ENCODE measurements around the gene PODXL.

DNA sequence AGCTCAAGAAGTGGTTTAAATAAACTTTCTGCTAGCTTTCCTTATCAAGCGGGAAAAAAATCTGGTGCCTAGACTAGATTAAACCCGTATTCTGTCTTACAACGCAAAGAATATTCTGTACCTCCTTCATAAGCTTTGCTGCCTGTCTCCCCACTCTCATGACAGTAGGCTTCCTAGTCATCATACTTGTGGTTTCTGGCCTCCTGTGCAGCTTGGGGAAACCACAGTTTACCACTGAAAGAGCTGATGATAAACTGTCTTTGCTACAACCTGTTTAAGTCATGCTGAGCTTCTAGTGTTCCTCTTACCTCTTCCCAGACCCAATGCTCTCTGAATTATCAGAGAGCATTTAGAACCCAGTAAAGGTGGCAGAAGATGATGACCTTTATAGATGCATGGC is 55.0 kb downstream of the PODXL start:
- TF ChIP-seq, protein P1, sequence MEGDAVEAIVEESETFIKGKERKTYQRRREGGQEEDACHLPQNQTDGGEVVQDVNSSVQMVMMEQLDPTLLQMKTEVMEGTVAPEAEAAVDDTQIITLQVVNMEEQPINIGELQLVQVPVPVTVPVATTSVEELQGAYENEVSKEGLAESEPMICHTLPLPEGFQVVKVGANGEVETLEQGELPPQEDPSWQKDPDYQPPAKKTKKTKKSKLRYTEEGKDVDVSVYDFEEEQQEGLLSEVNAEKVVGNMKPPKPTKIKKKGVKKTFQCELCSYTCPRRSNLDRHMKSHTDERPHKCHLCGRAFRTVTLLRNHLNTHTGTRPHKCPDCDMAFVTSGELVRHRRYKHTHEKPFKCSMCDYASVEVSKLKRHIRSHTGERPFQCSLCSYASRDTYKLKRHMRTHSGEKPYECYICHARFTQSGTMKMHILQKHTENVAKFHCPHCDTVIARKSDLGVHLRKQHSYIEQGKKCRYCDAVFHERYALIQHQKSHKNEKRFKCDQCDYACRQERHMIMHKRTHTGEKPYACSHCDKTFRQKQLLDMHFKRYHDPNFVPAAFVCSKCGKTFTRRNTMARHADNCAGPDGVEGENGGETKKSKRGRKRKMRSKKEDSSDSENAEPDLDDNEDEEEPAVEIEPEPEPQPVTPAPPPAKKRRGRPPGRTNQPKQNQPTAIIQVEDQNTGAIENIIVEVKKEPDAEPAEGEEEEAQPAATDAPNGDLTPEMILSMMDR (IDR thresholded peaks at IDR 0.05), result no peak
- TF ChIP-seq POLR2A (IDR thresholded peaks at IDR 0.05), result no peak

Data from testis (tissue), 2 donors.